GM19328 (cell line): Measurements from ENCODE around the gene COL9A2.

Experiments
- ATAC-seq: cut with Tn5 transposase; IDR thresholded peaks from one replicate; pipeline ENCODE4 v1.9.1; 2021; ENCODE audit warnings: mild to moderate bottlenecking, moderate library complexity; ENCODE audit not compliant: unreplicated experiment

Gene COL9A2

DNA sequence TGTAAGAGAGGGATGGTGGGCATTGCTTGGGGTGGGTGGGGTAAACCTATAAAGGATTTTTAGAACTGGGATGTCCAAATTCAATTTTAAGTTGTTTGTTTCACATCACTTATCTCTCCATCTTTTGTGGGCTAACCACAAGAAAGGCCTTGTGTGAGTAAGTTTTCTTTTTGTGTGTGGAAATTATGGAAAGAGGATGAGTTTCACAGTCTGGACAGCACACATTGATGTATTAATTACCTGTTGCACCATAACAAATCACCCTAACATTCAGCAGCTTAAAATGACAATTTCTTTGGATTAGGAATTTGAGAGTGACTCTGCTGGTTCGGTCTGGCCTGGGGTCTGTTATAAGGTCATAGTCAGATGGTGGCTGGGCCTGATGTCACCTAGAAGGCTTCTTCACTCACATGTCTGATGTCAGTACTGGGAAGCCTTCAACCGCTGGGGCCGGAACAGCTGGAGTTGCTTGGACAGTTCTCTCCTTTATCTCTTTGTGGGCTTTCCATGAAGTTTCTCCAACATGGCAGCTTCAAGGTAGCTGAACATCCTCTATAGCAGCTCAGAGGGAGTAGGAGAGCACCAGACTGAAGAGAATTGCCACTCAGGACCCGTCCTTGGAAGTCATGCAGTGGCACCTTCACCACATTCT is 2.0 kb upstream of the COL9A2 start:
- no peak for ATAC-seq

DNA sequence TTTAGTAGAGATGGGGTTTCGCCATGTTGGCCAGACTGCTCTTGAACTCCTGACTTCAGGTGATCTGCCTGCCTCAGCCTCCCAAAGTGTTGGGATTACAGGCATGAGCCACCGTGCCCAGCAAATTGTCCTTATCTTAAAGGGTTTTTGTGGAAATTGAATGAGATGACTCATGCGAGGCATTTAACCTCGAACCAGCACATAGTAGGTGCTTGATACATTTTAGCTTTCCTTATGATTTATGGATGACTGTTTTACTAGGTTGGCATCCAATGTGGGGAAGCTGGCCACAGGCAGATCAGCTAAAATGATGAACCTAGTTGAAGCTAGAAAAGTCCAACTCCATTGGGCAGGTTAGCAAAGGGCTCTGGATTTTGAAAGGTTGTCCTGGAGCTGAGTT is 1.4 kb upstream of the COL9A2 start:
- no peak for ATAC-seq

DNA sequence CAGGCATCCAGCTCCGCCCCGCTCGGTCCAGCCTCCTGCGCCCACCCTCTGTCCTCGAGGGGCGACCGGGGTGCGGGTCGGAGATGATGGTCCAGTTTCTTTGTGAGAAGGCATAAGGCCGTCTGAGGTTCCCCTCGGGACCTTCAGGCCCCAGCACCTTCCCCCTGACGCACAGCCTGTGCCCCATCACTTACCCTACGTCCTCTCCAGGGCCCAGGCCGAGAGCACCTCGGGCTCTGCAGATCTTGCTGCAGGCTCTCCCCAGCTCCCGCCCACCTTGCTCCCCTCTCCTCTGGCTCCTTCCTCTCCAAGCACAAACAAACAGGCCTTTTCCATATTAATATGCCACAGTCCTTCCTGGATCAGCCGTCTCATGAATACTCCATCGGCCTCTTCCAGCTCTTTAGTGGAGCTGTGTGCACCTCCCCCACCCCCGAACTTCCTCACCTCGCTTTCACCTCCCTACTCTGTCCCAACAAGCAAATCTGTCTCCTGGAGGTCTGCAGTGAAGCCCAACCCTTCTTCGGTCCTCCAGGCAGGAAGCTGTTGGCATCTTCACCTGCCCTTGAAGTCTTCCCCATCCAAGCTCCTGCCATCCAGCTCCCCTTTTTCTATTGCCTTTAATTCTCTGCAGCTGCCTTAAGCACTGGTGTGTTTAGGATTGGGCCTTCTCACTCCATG is 448 bp upstream of the COL9A2 start:
- no peak for ATAC-seq

DNA sequence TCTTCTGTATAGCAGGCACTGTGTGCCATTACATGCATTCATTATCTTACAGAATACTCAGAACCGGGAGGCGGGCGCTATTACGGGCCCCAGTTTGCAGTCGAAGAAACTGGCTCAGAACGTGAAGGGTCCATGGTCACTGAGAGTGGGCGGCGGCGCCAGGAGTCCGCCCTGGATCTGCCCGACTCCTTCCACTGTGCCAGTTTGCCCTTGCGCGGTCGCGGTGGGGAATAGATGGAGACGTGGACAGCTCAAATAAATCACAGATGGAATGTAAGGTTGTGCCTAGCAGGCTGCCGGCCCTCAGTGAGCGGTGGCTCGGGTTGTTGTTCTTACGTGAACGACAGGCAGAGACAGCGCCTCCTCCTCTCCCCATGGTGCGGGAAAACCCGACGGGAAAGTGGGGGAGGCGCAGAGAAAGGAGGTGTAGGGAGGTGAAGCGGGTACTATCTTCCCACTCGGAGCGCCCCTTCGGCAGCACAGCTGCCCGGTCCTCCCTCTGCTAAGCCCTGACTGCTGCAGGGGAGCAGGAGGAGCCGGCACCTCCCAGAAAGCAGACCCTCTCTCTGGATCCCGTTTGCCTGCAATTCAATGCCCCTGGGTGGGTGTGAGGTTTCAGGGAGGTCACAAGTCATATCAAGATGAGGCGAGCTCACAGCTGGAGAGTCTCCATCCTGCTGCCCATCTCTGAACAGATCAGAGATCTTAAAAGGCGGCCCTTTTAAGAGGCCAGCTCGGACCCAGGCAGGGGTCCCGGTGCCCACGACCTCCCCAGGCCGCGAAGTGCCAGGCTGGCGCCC is 1.1 kb downstream of the COL9A2 start:
- no peak for ATAC-seq

DNA sequence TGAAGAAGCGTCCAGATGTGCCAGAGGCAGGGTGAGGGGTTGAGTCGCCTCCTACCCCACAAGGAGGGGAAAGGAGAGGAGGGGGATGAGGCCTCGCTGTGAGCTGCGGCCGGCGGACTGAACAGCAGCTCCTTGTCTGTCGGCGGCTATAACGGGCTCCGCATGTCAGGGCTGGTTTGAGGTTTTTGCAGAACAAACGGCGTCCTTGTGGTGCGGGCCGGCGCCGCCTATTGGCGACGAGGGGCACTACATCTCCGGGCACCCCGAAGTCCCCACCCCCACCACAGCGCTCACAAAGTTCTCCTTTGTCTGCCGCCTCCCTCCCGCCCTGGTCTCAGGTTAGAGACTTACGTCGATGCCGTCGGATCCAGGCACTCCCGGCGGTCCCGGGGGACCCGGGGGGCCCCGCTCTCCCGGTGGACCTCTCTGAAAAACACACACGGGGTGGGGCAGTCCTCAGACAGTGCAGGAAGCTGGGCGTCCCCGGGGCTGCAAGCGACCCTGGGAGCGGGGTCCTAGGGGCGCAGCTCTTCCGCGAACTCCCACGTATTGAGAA is 1.8 kb downstream of the COL9A2 start:
- ATAC-seq: no peak

DNA sequence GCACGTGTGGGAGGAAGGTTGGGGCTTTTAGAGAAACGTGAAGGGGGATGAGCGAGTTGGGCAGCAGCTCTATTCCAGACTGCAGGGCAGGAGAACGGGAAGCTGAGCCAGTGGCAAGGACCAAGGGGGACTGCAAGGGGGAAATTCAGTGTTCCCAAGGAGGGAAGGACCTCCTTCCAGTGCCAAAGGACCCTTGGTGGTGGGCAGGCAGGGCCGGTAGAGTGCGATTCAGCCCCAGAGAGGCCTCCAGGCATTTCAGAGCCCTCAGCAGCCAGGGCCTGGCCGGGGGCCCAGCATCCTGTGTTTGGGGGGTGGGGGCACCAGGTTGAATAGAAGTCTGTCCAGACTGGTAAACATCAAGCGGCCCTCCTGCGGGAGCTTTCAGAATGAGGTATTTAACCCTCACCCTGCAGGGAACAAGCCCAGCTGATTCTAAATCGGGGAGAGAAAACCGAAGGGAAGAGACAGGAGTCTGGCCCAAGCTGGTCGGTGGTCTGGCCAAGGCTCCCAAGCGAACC is 2.3 kb downstream of the COL9A2 start:
- ATAC-seq: no peak

DNA sequence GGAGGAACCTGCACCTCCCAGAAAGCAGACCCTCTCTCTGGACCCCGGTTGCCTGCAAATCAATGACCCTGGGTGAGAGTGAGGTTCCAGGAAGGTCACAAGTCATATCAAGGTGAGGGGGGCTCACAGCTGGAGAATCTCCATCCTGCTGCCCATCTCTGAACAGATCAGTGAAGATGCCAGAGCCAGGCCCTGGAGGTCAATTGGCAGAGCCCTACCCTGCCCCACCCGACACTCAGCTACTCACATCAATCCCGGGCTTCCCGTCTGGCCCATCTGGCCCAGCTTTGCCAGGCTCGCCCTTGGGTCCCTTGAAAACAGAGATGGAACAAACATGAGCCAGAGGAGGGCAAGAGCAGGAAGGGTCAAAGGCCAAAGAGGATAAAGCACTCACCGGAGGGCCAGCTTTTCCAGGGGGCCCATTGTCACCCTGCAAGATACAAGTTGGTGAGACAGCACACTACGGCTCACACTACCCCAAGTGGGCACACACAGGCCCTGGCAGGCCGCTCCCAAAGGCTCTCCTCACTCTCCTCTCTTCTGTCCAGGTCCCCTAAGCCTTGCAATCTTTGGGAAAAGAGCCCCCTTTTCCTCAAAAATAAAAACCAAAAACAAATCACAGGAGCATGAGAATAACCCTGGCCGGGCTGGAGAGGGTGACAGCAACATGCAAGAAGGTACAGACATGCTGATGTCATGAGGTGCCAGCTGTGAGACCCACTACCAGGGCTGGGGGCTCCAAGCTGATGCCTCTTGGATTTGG is 2.9 kb downstream of the COL9A2 start:
- no peak for ATAC-seq

DNA sequence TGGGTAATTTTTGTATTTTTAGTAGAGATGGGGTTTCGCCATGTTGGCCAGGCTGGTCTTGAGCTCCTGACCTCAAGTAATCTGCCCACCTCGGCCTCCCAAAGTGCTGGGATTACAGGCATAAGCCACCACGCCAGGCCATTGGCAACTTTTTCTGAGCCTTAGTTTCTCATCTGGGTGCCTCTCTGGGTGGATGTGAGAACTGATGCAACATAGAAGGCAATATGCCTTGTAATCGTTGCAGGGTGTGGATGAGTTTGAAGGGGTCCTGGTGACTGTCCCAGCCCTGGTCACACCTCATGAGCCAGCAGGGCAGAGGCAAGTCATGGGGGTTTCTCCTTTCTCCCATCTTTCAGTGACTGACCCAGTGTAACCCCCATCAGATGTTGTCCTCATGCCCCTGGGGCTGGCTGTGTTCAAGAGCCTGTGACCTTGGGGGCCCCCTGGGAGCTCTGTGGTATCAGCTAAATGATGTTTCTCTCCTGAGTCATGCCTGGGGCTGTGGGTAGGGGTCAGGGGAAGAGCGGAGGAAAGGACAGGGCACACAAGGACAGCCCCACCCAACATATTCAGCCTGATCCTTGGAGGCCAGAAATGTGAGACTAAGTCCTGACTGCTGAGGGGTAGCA is 3.6 kb downstream of the COL9A2 start:
- ATAC-seq: no peak

DNA sequence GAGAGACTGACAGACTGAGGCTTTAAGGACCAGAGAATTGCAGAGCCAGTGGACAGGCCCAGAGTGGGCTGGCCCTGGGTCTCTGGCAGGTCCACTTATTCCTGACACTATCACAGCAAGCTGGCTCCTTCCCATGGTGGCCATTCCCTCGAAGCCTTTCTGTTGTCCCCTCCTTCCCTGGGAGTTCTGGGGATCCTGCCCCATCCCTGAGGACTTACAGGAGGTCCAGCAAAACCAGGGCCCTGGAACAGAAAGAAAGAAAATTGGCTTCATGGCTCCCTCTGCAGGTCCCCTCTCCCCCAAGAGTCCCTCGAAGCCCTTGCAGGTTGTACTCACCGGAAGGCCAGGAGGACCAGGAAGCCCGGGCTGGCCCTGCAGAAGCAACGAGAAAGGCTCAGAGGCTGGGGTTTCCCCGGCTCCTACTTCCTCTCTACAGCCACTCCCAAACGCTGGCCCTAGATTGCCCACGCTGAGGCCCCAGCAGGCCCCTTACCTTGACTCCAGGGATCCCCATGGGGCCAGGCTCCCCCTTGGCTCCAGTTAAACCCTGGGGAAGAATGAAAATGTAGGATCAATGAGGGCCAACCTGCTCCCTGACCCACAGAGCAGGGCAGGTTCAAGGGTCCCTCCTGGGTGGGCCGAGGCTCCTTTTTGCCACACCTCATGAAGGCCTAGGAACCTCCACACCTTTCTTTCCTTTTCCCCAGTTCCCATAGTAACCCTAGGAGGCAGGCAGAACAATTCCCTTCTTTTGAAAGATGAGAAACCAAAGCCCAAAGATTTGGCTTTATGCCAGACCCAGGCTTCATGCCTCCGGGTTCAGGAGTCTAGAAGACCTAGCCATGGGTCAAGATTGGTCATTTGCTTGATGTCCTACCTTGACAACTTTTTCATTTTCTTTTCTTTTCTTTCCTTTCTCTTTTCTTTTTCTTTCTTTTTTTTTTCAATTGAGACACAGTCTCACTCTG is 4.6 kb downstream of the COL9A2 start:
- ATAC-seq: no peak

DNA sequence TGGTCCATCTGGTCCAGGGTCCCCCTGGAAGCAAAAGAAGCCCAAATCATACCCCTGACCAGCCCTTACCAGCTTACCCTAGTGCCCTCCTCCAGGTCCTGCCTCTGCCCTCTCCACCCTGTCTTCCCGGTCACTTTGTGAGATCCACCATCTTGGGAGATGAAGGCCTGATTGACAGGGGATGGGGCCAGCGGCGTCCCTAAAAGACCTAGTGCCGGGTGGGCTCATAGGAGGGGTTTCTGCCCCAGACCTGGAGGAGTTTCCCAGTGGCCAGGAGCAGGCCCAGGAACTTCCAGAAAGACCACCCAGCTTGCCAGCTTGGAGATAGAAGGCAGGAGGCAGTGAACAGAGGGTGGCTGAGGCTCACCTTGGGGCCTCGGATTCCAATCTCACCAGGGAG is 5.4 kb downstream of the COL9A2 start:
- ATAC-seq: no peak

DNA sequence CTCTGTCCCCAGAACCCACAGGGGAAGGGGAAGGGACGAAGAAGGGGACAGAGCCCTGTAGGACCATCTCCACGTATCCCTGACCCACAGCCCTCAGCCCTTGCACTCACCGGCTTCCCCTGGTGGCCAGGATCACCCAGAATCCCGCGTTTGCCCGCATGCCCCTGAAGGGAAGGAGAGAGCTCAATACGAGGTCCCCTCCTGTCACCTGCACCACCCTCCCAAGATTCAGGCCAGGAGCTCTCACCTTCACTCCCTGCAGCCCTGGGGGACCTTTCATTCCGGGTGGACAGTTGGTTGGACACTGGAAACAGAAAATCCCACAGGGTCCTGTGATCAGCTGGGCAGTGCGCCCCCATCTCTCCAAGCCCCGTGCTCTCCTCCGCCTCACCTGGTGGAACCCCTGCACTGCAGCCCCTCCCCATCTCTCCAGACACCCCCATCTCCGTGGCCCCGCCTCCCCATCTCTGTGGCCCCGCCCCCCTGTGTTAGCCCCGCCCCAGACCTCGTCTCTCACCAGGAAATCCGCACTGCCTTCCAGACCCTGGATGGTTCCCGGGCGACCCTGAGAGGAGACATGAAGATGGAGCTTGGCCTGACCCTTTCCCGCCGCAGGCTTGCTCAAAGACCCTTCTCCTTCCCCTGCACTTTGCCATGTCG is 6.0 kb downstream of the COL9A2 start:
- no peak for ATAC-seq

DNA sequence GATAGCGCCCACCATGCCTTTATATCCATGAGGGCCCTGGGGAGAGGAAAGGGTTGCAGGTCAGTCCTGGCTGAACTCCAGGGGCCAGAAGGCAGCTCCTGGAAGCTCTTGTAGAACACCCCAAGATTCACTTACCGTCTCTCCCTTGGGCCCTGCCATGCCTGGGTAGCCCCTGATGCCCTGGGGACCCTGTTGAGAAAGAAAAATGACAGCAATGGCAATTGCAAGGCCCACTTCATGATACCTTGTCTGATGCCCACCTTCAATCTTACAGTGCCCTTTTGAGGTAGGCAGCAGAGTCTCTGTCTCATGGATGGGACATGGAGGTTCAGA is 7.0 kb downstream of the COL9A2 start:
- ATAC-seq: no peak

DNA sequence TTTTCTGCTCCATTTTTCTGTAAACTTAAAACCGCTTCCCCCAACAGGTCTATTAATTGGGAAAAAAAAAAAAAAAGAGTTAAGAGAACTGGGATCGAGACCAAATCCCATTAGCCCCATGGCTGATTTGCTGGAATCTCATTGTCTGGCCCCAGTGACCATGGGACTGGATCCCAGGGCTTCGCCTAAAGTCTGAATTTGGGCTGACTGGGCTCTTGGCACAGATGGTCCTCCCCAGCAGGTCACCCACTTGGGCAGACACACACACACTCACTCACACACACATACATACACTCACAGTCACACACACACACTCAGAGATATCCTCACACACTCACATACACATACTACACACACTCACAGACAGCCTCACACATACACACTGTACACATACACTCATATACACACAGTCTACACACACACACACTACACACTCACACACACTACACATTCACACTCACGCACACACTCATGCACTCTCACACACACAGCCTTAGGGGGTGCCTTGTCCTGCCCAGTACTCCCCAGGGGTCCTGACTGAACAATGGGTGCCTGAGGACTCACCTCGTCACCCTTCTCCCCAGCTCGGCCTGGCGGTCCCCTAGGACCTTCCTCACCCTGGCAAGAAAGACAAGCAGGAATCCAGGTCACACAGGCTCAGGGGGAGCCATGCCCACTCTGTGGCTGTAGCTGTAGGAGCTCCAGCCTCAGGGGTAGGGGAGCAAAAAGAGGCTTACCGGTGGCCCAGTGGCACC is 7.5 kb downstream of the COL9A2 start:
- no peak for ATAC-seq

DNA sequence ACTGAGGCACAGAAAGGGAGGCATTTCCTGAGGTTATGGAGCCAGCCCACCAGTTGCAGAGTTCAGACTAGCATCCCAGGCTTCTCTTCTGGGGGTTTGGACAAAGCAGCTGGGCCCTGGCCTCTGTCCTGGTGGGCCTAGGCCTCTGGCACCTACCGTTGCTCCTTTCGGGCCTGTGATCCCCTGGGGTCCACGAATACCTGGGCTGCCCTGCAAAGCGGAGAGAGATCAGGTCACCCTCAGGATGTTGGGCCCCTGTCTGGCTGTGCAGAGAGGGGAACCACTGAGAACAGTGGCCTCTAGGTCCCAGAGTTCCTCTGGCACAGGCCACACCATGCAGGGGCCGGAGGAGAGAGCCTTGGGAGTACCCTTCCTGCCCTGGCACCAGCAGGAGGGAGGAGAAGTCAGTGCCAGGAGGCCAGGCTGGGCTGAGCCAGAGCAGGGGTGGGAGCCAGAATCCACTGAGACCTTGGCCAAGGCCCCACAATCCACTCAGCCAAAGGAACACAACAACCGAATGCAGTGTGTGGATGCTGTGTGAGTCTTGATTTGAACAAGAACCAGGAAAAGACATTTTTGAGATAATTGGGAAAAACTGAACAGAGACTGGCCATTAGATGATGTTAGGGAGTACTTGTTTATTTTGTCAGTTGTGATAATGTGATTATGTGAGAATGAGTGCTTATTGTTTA is 8.9 kb downstream of the COL9A2 start:
- ATAC-seq: no peak

DNA sequence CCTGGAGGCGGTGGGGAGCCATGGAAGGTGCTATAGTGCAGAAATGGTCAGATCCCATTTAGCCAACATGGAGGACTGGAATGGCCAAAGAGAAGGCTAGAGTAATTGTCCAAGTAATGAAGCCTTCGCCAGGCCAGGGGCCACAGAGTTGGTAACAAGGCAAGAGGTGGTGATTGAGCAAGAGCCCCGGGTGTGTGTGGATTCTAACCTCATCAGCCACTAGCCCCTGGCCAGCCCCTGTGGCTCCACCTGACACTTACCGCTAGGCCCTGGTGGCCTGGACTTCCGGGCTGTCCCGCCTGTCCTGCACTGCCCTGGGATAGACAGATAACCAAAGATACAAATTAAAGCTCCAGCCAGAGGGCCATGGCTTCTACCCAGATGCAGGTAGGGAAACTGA is 9.9 kb downstream of the COL9A2 start:
- ATAC-seq: no peak

DNA sequence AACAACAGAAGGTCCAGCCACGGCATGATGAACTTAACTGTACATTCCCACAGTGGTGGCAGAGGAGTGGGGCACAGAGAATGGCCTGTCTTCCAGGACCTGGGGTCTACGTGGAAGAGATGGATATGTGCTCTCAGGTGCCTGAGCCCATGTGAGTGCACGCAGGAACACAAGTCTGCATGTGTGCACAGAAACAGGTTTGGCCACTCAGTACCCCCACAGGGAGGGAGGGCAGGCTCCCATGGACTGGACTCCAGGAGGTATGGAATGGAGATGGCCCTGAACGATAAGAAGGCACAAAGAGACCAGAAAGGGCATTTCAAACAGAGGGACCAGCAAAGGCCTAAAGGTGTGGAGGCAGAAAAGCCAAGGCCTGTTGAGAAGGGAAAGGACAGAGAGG is 10.8 kb downstream of the COL9A2 start:
- no peak for ATAC-seq

DNA sequence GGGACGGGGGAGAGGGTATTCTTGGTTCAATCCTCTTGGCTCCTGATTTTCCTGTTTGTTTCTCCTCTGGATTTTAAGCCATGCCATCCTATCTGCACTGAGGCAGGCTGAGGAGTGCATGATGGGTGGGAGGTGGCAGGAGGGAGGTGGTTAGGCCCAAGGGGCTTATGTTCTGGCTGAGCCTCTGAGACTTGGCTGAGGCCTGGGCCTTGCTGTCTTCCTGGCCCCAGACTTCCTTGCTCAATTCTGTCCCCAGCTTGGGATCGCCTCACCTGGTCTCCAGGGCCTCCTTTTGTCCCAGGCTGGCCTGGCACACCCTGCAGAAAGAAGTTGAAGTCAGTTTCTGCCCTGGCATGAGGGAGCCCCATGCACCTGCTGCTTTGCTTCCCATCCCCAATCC is 11.2 kb downstream of the COL9A2 start:
- no peak for ATAC-seq

DNA sequence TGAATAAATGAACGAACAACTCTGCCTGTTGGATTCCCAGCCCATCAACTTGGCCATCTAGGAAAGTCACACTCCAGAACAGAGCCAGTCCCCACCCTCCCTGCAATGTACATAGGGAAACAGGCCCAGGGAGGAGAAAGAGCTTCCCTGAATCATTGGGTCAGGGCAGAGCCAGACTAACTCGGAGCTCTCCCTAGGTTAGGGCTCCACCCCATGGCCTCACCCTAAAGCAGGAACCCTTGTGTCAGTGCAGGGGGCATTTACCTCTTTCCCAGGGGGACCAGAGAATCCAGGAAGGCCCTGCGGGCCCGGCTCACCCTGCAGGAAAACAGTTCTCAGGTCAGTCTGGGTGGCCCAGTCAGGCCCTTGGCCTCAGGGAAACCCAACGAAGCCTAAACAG is 11.6 kb downstream of the COL9A2 start:
- ATAC-seq: no peak
